ENCODE data around the gene MCAT. TPM values are rescaled to one million over a fixed set of nuclear protein-coding genes. Genes with fewer than 3 reads are reported as not detected.

MCAT gene
- total RNA-seq, 4 donors from 2014 or later, result 18.2 to 33.7 (median 31.1) TPM

DNA sequence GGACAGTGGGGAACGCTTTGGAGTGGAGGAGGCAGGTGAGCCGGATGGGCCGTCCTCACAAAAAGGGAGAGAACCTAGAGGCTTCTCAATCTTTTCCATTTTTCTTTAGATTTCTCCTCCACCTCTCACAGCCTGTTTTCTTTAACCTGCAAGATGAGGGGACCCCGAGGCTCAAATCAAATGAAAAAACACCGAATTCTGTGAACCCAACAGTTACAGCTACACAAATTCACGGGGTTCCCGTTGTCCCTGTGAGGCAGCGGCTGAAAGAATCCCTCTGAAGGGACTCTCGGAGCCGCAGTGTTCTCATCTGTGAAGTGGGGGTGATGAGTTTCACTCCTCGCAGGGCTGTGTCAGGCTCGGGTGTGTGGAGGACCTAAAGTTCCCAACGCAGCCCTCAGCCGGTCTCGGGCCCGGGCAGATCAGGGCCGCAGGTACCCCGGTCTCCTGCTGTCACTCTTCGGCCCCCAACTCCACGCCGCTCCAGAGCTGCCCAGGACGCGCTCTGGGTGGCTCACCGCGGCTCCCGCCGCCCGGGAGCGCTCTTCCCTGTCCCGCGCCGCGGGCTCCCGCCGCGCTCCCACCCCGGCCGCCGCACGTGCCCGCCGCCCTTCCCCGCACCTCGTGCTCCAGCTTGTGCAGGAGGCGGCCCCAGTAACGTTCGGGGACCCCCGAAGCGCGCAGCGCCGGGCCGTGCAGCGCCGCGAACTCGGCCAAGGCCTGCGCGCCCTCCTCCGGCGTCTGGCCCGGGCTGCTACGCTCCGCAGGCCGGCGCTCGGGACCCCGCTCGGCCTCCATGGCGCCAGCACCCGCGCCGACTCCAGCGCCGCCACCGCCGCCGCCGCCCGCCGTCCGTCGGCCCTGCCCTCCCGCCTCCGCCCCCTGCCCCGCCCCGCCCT is 43.3 kb upstream of the MCAT start, which contains the start of gene TTLL12:
Gene TTLL12 (minus strand): TSS at position 863 of the 899 bp plus-strand sequence. CDS start 65 bp downstream, at position 798.
- intact Hi-C loops (cut with DNase I; ENCODE audit: low total_unique reads), result loop anchor here (1.0 to 2.0 kb wide), 2 partner anchors 34 to 44 kb away; partner anchors contain the start of gene MCAT
- Histone ChIP-seq H3K4me1 (peaks cover 10 to 12% of the 10 kb centered on the region in 2 donors), H3K4me3 (peak within 1 kb of the TSS; percentile 56 to 76 (median 70)), H3K27ac (peak within 1 kb of the TSS; percentile 77 to 87 (median 84)), H3K9me3 (no peaks in the 10 kb centered on the region), H3K36me3 (no peaks in the 10 kb centered on the region), H3K27me3 (no peaks in the 10 kb centered on the region)
- peak; percentile 63 to 79 for TF ChIP-seq POLR2A (IDR thresholded peaks at IDR 0.05)
- TF ChIP-seq, protein P1, sequence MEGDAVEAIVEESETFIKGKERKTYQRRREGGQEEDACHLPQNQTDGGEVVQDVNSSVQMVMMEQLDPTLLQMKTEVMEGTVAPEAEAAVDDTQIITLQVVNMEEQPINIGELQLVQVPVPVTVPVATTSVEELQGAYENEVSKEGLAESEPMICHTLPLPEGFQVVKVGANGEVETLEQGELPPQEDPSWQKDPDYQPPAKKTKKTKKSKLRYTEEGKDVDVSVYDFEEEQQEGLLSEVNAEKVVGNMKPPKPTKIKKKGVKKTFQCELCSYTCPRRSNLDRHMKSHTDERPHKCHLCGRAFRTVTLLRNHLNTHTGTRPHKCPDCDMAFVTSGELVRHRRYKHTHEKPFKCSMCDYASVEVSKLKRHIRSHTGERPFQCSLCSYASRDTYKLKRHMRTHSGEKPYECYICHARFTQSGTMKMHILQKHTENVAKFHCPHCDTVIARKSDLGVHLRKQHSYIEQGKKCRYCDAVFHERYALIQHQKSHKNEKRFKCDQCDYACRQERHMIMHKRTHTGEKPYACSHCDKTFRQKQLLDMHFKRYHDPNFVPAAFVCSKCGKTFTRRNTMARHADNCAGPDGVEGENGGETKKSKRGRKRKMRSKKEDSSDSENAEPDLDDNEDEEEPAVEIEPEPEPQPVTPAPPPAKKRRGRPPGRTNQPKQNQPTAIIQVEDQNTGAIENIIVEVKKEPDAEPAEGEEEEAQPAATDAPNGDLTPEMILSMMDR (IDR thresholded peaks at IDR 0.05 in 4 of 5, conservative IDR thresholded peaks at IDR 0.05 in 1 of 5), result peak in 1 of 5 experiments; percentile 12
- ATAC-seq (peak; percentile 66 to 68), DNase-seq (peak; percentile 24 to 28)
- in situ Hi-C loops (cut with MboI; ENCODE audit: low sequenced_read_pairs in 4 of 4), result no loop called here

DNA sequence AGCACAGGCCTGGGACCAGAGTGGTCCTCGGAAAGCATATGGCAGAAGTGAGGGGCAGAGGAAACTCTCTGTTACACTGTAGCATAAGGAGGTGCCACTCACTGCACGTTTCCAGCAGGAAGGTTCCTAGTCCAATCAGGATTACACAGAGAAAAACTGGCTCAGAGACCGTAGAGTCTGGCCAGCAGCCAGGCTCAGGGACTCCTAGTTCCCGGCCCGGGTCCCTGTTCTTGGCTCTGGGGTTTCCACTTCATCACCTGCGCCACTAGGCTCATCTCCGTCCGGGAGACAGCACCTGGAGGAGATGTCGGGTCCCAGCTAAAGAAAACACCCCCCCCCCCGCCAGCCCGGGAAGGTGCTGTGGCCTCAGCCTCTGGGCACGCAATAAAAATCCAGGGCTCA is 42.7 kb upstream of the MCAT start:
- no peaks in the 10 kb centered on the region for H3K27me3 ChIP-seq
- no peaks in the 10 kb centered on the region for H3K36me3 ChIP-seq
- no peak for TF ChIP-seq POLR2A (IDR thresholded peaks at IDR 0.05)
- TF ChIP-seq, protein P1 (IDR thresholded peaks at IDR 0.05 in 4 of 5, conservative IDR thresholded peaks at IDR 0.05 in 1 of 5), result no peak
- in situ Hi-C loops (cut with MboI; ENCODE audit: low sequenced_read_pairs in 4 of 4), result no loop called here
- DNase-seq (peak; percentile 15 to 33), ATAC-seq (peak in 1 of 2 donors; percentile 27)
- H3K4me1 ChIP-seq, result peaks cover 10 to 12% of the 10 kb centered on the region in 2 donors
- intact Hi-C loops (cut with DNase I; ENCODE audit: low total_unique reads), result loop anchor here (1.0 to 2.0 kb wide), 2 partner anchors 34 to 43 kb away; partner anchors contain the start of gene MCAT
- peak overlapping the region; percentile 54 to 76 (median 70) for H3K4me3 ChIP-seq
- no peaks in the 10 kb centered on the region for H3K9me3 ChIP-seq
- peak overlapping the region in 3 of 4 donors; percentile 68 to 86 (median 76) for H3K27ac ChIP-seq

DNA sequence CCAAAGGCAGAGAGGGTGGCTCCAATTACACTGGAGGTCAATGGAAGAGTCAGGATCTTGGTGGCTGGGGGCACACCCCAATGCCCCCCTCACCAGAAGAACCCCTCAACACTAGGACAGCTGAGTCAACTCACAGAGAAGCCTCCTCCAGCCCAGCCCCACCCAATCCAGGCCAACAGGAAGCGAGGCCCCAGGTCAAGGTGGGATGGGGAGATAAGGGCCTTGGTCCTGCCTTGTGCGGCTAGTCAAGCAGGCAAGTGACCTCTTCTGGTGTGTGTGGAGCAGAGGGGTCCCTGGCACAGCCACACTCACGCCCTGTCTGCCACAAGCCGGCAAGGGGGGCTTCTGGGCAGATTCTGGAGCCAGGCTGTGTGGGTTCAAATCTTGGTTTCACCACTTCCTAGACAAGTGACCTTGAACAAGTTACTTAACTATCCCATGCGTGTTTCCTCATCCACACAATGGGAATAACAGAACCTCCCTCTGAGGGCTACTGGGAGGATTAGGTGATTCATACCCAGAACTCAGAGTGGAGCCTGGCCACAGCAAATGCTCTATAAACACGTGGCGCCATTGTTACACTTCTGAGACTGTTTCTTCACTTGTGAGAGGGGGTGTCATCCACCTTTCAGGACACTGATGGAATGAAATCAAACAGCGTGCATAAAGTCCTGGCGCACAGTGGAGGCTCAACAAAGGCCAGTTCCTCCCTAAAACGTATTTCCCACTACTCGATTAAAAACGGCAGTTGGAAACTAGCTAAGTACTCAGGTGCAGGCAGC is 40.5 kb upstream of the MCAT start:
- in situ Hi-C loops (cut with MboI; ENCODE audit: low sequenced_read_pairs in 4 of 4), result no loop called here
- TF ChIP-seq POLR2A (IDR thresholded peaks at IDR 0.05), result no peak
- TF ChIP-seq, protein P1 (IDR thresholded peaks at IDR 0.05 in 4 of 5, conservative IDR thresholded peaks at IDR 0.05 in 1 of 5), result no peak
- intact Hi-C loops (cut with DNase I; ENCODE audit: low total_unique reads), result no loop called here
- H3K4me1 ChIP-seq, result peaks cover 10 to 12% of the 10 kb centered on the region in 2 donors
- no peaks in the 10 kb centered on the region for H3K27me3 ChIP-seq
- H3K27ac ChIP-seq, result no peak overlapping the region
- DNase-seq, result no peak
- ATAC-seq, result no peak
- H3K9me3 ChIP-seq, result no peaks in the 10 kb centered on the region
- H3K36me3 ChIP-seq, result peaks cover 0 to 11% of the 10 kb centered on the region in 2 donors
- no peak overlapping the region for H3K4me3 ChIP-seq

DNA sequence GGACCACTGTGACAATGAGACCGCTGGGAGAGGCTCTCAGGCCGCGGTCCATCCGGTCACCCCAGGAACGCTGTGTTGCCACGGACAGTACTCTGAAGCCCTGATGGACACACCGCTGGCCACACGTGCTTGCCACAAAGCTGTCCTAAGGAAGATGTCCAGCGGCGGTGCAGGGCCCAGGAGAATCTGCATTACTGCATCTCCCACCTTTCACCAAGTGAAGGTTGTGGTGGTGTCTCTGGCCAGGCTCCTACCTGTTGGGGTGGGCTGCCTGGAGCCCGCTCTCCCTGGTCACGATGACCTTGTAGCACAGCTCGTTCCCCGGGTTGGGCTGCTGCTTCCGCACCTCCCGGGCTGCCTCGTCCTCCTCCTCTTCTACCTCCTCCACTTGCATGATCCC is 39.5 kb upstream of the MCAT start:
- in situ Hi-C loops (cut with MboI; ENCODE audit: low sequenced_read_pairs in 4 of 4) (no loop called here), intact Hi-C loops (cut with DNase I; ENCODE audit: low total_unique reads) (no loop called here)
- Histone ChIP-seq H3K27ac (no peak overlapping the region), H3K4me1 (peaks cover 10 to 12% of the 10 kb centered on the region in 2 donors), H3K27me3 (no peaks in the 10 kb centered on the region), H3K36me3 (peaks cover 0 to 15% of the 10 kb centered on the region in 2 donors), H3K4me3 (no peak overlapping the region), H3K9me3 (no peaks in the 10 kb centered on the region)
- TF ChIP-seq, protein P1 (IDR thresholded peaks at IDR 0.05 in 4 of 5, conservative IDR thresholded peaks at IDR 0.05 in 1 of 5), result no peak
- no peak for TF ChIP-seq POLR2A (IDR thresholded peaks at IDR 0.05)
- DNase-seq, result no peak
- ATAC-seq, result no peak

Data from gastrocnemius medialis (tissue), 4 donors.